Dorsolateral prefrontal cortex (tissue), 118 donors: Measurements from ENCODE around the gene TRIM49C. TPM values are rescaled to one million over a fixed set of nuclear protein-coding genes. Genes with fewer than 3 reads are reported as not detected.

Experiments used
- total RNA-seq, 120 experiments: library from RNA; stranded (reverse); gene quantifications; one replicate each; pipeline versions ENCODE4 v1.2.3 to v1.2.4, GENCODE V29; 2022

Gene TRIM49C
- total RNA-seq, 120 experiments from 2014 or later: not detected

Other genes with a start within 250 kb of the TRIM49C start
- gene TRIM49, start 222.5 kb upstream of the TRIM49C start, total RNA-seq: not detected
- gene TRIM64B, start 152.6 kb upstream of the TRIM49C start, total RNA-seq: not detected
- 1 to 10 TPM in 2 of 120 experiments, under 1 TPM in 21, not detected in 97; 0.26 to 1.3 (median 0.44) TPM for gene TRIM49D1, start 108.9 kb upstream of the TRIM49C start, total RNA-seq
- gene TRIM49D2, start 107.0 kb upstream of the TRIM49C start, total RNA-seq: 1 to 10 TPM in 1 of 120 experiments, under 1 TPM in 14, not detected in 105; 0.22 to 1.1 (median 0.47) TPM
- not detected for gene TRIM64, start 65.1 kb upstream of the TRIM49C start, total RNA-seq
- gene UBTFL1, start 54.8 kb downstream of the TRIM49C start, total RNA-seq: not detected
- gene NAALAD2, start 103.6 kb downstream of the TRIM49C start, total RNA-seq: 10 to 100 TPM; 15.2 to 59.7 (median 33.9) TPM
- gene CHORDC1, start 191.9 kb downstream of the TRIM49C start, total RNA-seq: 100 to 1,000 TPM in 41 of 120 experiments, 10 to 100 TPM in 79; 42.4 to 320 (median 86.6) TPM